HFF-Myc (cell line): ENCODE measurements around the gene LAT.

Source experiments
- DNase-seq: peaks from one replicate; pipeline ENCODE4 v3.0.0-alpha.2; 2011; ENCODE audit warnings: low read depth; ENCODE audit errors: extremely low read depth
- H3K4me3 ChIP-seq: replicated peaks from 2 replicates; pipeline ENCODE4 v1.5.1; 2011; ENCODE audit warnings: low read depth, mild to moderate bottlenecking, control low read depth, low read length
- CTCF ChIP-seq: IDR thresholded peaks from 2 replicates; pipeline ENCODE4 v1.5.1; 2012; ENCODE audit warnings: mild to moderate bottlenecking, low read depth, low read length, control low read depth; ENCODE audit errors: missing control alignments

The LAT gene

DNA sequence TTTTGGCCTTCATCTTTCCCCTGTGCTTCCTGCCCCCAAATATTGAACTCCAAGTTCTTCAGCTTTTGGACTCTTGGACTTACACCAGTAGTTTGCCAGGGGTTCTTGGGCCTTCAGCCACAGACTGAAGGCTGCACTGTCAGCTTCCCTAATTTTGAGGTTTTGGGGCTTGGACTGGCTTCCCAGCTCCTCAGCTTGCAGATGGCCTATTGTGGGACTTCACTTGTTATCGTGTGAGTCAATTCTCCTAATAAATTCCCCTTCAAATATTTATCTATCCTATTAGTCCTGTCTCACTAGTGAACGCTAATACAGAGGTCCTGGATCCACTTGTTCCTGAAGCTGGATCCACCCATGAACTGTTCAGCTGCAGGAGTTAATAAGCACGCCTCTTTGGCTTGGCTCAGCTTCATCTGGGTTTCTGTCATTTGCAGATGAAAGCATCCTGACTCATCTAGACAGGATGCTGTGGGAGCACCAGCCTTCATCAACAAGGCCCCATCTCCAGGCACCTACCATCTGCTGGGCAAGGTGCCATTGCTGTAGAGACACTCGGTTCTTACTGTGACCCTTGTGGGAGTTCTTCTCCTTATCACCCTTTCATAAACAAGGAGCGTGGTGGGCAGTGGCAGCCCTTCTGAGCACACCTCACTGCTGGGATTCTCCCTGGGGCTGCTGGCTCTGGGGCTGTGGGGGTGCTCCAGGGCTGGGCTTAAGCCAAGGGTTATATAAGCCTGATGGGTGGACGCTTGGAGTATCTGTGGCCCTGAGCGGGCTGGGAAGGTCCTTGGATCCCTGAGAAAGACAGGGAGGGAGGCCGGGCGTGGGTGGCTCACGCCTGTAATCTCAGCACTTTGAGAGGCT lies 23.1 kb downstream of the LAT start:
- peak; percentile 77 for DNase-seq
- TF ChIP-seq CTCF = no peak
- no peak overlapping the region for H3K4me3 ChIP-seq

DNA sequence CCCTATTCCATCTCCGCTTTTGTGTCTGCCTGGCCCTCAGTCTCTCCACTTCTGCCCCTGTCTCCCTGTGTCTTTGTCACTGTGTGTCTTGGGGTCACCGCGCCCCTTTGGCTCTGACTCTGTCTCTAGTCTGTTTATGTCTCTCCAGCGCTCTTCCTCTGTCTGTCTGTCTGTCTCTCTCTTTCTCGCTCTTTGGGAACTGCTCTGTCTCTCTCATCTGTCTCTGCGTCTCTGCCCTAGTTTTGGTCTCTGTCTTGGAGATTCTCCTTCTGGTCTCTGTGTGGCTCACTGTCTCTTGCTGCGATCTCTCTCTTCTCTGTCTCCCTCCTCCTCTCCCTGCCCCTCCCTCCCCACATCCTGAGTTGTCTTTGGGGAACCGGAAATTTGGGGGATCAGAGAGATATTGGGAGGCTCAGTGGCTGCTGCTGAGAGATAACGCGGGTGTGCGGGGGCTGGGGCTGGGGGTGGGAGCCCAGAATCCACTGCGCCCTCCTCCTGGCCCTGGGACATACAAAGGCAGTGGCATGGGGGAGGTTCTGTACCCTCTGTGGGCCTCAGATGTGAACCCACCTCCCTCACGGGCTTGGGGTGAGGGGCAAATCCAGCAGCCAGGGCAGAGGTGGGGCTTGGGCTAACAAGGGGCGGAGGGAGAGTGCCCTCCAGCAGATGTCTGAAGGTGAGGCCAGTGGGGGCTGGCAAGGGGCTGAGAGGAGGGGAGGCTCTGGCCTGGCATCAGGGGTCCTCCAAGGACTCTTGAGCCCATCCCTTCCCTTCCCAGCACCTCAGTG lies 24.4 kb downstream of the LAT start:
- DNase-seq = no peak
- H3K4me3 ChIP-seq = no peak overlapping the region
- TF ChIP-seq CTCF = no peak

GRCh38 chr16:29009838-29010166 lies 24.9 kb downstream of the LAT start:
- H3K4me3 ChIP-seq = no peak overlapping the region
- no peak for TF ChIP-seq CTCF
- DNase-seq = no peak

- DNase-seq = no peak
- no peak for TF ChIP-seq CTCF
- H3K4me3 ChIP-seq = no peak overlapping the region
Observed at GRCh38 chr16:29011112-29011511, 26.3 kb downstream of the LAT start.

GRCh38 chr16:29011851-29012250 lies 27.0 kb downstream of the LAT start:
- no peak for TF ChIP-seq CTCF
- no peak overlapping the region for H3K4me3 ChIP-seq
- no peak for DNase-seq

- TF ChIP-seq CTCF = no peak
- no peak overlapping the region for H3K4me3 ChIP-seq
- no peak for DNase-seq
Observed at GRCh38 chr16:29012913-29013553, 28.2 kb downstream of the LAT start.
